H54 (cell line): Measurements from ENCODE around the gene BUD23.

Experiments
- DNase-seq: peaks from one replicate; pipeline ENCODE4 v3.0.0; 2011; ENCODE audit warnings: low spot score, mixed read lengths; ENCODE audit not compliant: insufficient read length
- FAIRE-seq: peaks from 3 replicates; lab custom pipeline; 2011; peaks lifted over from hg19 to GRCh38; lab: Jason Lieb, UNC
- POLR2A ChIP-seq: IDR thresholded peaks from 2 replicates; pipeline ENCODE4 v1.6.1; 2011; ENCODE audit warnings: low read depth, mild to moderate bottlenecking, low read length

Gene BUD23

DNA sequence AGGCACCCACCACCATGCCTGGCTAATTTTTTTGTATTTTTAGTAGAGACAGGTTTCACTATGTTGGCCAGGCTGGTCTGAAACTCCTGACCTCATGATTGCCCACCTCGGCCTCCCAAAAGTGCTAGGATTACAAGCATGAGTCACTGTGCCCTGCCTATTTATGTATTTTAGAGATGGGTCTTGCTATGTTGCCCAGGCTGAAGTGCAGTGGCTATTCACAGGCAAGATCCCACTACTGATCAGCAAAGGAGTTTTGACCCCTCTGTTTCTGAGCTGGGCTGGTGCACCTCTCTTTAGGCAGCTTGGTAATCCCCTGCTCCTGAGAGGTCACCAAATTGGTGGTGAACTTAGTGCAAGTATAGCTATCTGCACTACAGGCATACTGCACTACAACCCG is 49.0 kb downstream of the BUD23 start:
- DNase-seq (no peak), FAIRE-seq (no peak)
- TF ChIP-seq POLR2A, result no peak

DNA sequence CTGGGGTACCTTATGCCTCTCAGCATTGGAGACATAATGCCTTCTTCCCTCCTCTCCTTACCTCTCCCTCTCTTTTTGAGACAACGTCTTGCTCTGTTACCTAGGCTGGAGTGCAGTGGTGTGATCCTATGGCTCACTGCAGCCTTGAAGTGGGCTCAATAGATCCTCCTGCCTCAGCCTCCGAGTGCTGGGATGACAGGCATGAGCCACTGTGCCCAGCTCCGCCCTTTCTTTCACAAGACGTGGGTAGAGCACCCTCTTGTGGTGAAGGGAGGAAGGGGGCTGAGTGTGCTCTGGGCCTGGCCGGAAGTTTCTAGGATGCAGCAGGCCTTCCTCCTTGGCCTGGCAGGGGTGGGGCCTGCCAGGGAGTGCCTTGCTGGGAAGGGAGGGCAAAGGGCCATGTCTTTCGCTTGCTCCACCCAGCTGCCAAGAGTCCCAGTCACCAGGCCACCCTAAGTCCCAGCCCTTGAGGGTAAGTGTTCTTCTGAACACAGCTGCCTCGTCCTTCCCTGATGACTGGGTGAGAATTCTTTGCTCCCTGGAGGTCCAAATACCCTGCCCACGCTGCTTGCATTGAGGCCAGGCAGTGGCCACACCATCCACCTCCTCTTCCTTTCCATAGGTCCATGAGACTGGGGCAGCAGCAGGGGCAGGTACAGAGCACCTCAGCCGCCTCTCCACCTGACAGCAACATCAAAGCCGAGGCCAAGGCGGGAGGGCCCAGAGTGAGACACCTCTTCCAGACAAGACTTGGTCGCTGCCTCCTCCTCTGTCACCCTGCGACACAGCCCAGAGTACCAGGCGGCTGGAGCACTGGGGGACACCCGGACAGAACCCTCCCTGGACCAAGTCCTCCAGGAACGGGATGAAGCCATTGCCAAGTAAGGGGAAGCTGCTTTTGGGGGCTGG is 51.5 kb downstream of the BUD23 start:
- peak; percentile 35; the same call in 1 of the 2 replicates for TF ChIP-seq POLR2A
- peak; percentile 62 for FAIRE-seq
- peak; percentile 92 for DNase-seq

GRCh38 chr7:73735528-73735905 is 52.1 kb downstream of the BUD23 start:
- DNase-seq (no peak), FAIRE-seq (no peak)
- no peak for TF ChIP-seq POLR2A

DNA sequence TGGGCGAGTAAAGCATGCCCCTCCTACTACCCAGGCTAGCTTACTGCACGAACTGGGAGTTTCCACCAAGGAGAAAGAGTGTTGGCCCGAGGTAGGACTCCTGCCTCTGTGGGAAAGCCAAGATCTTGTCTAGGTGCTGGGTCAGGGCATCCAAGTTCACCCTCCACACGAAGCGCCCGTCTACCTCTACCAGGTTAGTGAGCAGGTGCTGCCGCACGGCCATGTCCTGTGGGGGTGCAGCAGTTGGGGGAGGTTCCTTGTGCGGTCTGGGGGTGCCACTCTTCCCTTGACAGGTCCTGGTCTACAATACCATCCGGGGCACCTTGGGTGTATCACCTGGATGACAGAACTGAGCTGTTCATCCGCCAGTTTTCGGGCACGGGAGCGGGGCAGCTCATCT is 53.5 kb downstream of the BUD23 start:
- TF ChIP-seq POLR2A, result no peak
- no peak for DNase-seq
- no peak for FAIRE-seq

DNA sequence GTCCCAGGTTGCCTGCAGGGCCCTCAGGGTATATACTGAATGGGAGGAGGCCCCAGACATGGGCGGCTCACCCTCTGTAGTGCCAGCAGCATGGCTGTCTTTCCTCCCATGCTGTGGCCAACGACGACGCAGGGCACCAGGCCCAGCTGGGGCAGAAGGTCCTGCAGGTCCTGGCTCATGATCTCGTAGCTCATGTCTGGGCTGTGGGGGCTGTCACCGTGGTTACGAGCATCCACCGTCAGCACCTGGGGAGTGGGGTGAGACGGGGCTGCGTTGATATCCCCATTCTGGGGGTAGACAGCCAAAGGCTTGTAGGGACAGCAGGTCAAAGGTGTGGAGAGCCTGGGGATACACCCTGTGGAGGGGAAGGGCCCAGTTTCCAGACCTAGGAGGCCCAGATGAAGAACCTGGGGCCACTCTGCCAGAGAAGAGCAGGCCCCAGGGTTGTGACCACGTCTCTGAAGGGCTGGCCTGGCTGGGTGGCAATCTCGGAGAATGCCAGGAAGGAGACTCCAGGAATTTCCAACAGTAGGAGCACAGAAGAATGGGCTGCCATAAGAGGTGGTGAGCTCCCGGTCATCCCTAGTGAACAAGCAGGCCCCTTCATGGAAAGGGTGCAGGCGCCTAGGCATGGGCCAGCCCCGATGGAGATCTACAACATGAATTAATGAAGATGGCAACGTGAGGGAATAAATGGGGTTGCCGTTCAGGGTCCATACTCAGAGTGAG is 54.3 kb downstream of the BUD23 start:
- FAIRE-seq, result no peak

DNA sequence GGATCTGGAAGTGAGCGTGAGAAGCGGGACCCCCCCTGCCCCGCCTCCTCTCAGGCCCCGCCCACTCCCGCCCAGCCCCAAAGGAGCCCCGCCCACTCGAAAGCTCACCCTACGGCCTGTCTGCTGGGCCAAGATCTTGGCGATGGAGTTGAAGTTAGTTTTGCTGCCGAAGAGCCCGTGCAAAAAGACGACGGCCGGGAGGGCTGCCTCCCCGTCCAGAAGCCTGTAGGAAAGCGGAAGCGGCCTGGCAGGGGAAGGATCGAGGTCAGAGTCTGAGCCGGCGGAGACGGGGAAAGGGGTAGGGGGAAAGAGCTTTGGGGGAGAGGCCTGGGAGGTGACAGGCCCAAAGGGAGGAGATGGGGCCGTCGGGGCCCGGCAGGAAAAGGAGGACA is 54.8 kb downstream of the BUD23 start:
- no peak for DNase-seq
- no peak for TF ChIP-seq POLR2A
- no peak for FAIRE-seq

More for the DNA sequence above, 54.3 kb downstream of the BUD23 start:
- DNase-seq, result no peak
- TF ChIP-seq POLR2A, result no peak

DNA sequence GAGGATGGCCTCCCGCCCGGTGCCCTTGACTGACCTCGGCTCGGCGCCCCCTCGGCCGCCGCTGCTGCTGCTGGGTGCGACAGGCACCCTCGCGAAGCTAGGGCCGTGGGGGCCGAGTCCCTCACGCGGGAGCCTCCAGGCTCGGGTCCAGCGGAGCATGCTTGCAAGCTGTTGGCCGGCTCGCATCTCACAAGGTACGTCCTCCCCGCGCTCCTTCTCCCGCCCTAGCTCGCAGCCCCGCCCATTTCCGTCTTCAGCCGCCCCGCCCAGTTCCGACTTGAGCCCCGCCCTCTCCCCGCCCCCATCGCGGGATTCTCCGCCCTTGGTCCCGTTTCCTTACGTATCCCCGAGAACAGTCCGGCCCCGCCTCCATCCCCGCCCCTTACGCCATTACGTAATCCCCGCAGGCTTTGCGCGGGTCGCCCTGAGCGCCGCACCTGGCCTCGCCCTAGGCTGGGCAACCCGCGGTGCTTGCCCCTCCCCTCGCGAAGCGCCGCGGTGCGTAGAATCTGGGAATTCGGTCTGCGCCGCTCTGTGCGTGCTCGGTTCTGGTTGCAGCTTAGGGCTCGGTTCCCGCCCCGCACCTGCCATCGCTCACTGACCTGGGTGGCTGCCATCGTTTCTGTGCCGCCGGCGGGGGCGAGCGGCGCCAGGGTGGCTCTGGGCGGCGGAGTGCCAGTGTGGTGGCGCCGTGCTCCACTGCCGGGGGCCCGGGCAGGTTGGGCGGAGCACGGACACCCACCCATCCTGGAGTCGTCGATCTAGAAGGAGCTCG is 55.4 kb downstream of the BUD23 start, which contains the start of gene ABHD11:
Gene ABHD11, minus strand, starts transcription at position 191 of the 775 bp plus-strand sequence. Its CDS starts 32 bp downstream, at position 159.
- FAIRE-seq (no peak), DNase-seq (peak; percentile 86)
- peak; percentile 79 for TF ChIP-seq POLR2A

GRCh38 chr7:73739387-73739767 is 56.0 kb downstream of the BUD23 start:
- no peak for TF ChIP-seq POLR2A
- FAIRE-seq (no peak), DNase-seq (no peak)

DNA sequence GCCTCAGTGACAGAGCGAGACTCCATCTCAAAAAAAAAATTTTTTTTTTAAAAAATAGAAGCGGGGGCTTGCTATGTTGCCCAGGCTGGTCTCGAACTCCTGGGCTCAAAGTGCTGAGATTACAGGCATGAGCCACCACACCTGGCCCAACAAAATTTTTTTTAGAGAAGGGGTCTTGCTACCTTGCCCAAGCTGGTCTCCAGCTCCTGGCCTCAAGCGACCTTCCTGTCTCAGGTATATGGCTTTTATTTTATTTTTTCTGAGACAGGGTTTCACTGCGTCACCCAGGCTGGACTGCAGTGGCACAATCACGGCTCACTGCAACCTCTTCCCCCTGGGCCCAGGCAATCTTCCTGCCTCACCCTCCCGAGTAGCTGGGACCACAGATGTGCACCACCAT is 56.8 kb downstream of the BUD23 start:
- DNase-seq (no peak), FAIRE-seq (no peak)
- no peak for TF ChIP-seq POLR2A

GRCh38 chr7:73740771-73741170 is 57.4 kb downstream of the BUD23 start:
- no peak for TF ChIP-seq POLR2A
- no peak for DNase-seq
- no peak for FAIRE-seq

DNA sequence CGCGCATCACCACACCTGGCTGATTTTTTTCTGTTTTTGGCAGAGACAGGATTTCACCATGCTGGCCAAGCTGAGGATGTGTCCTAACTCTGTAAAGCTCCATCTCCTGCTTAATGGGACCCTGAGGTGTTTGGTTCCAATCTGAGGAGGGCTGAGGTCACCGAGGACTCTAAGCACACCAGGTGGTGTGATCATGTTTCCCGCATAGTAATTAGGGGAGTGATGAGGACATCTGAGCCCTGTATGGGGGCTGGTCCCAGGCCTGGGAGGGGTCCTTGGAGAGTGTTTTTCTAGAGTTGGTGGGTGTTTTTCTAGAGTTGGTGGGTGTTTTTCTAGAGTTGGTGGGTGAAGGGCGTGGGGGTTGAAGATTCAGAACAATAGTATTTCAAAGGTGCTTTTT is 58.2 kb downstream of the BUD23 start:
- FAIRE-seq (no peak), DNase-seq (no peak)
- TF ChIP-seq POLR2A, result no peak

- TF ChIP-seq POLR2A, result no peak
- FAIRE-seq (no peak), DNase-seq (no peak)
Observed at GRCh38 chr7:73742338-73742752, 58.9 kb downstream of the BUD23 start.

- no peak for DNase-seq
- no peak for TF ChIP-seq POLR2A
- FAIRE-seq, result no peak
Observed at GRCh38 chr7:73742753-73743641, 59.6 kb downstream of the BUD23 start.

- TF ChIP-seq POLR2A, result no peak
- FAIRE-seq (no peak), DNase-seq (no peak)
Observed at GRCh38 chr7:73746378-73746777, 63.0 kb downstream of the BUD23 start.
